Body of pancreas (tissue), 4 donors: Measurements from ENCODE around the gene ENO2. TPM values are rescaled to one million over a fixed set of nuclear protein-coding genes. Genes with fewer than 3 reads are reported as not detected.

Experiments used
- ATAC-seq: fragments of 150-250 bp; one replicate; pipeline ENCODE4 v1.9.1; 2016
- DNase-seq, 4 donors: peaks; one replicate each; pipeline ENCODE4 v3.0.0-alpha.2; 2019
- H3K27ac ChIP-seq, 4 donors: fragments of 200-600 bp; sonication (generic); 1 replicate in 3 of 4; 2 replicates in 1 of 4; pipeline versions ENCODE4 v1.5.1 to v1.6.1; 2016 to 2019; ENCODE audit warnings: mild to moderate bottlenecking in 1 of 4, mixed read lengths in 1 of 4, moderate library complexity in 1 of 4
- H3K27me3 ChIP-seq, 2 donors: fragments of 200-600 bp; sonication (generic); one replicate each; pipeline ENCODE4 v1.6.0; 2016; ENCODE audit warnings: mild to moderate bottlenecking in 1 of 2
- H3K36me3 ChIP-seq, 2 donors: fragments of 200-600 bp; sonication (generic); replicated peaks in 1 of 2; 2 replicates each; pipeline ENCODE4 v1.5.1; 2016; ENCODE audit warnings: low read depth in 2 of 2; ENCODE audit not compliant: insufficient read depth in 1 of 2
- H3K4me1 ChIP-seq: fragments of 200-600 bp; sonication (generic); one replicate; pipeline ENCODE4 v1.6.0; 2016
- H3K4me3 ChIP-seq, 2 donors: fragments of 200-600 bp; sonication (generic); 1 replicate in 1 of 2; 2 replicates in 1 of 2; pipeline ENCODE4 v1.5.1; 2016 to 2019
- H3K9me3 ChIP-seq, 3 donors: fragments of 200-600 bp; sonication (generic); 1 replicate in 2 of 3; 2 replicates in 1 of 3; pipeline ENCODE4 v1.5.1; 2016
- CTCF ChIP-seq, 7 experiments: fragments of 450-650 bp in 4 of 7; fragments of 200-600 bp in 3 of 7; sonication (generic) in 3 of 7; IDR thresholded peaks; one replicate each; pipeline ENCODE4 v1.5.1; 2016 to 2019; ENCODE audit warnings: antibody characterized with exemption in 7 of 7
- POLR2A ChIP-seq, 3 donors: fragments of 450-650 bp; IDR thresholded peaks; one replicate each; pipeline ENCODE4 v1.6.1; 2016; ENCODE audit warnings: antibody characterized with exemption in 3 of 3, mild to moderate bottlenecking in 2 of 3
- WGBS, 2 donors: methylation state at CpG; one replicate each; pipeline ENCODE4 v1.1.5; 2017; 5-methylcytosine and 5-hydroxymethylcytosine counted together
- intact Hi-C: fragments of 100-400 bp; cut with DNase I; formaldehyde crosslinking; loops from one replicate; pipeline ENCODE4 v1.15.1; 2023
- total RNA-seq, 2 donors: library from RNA; depleted of rRNA; stranded (reverse); fragments of >200 nt; gene quantifications; one replicate each; pipeline ENCODE4 v1.1.0, GENCODE V29; 2016

The ENO2 gene
- total RNA-seq, 2 donors from 2014 or later: 4.4 to 11.9 TPM

DNA sequence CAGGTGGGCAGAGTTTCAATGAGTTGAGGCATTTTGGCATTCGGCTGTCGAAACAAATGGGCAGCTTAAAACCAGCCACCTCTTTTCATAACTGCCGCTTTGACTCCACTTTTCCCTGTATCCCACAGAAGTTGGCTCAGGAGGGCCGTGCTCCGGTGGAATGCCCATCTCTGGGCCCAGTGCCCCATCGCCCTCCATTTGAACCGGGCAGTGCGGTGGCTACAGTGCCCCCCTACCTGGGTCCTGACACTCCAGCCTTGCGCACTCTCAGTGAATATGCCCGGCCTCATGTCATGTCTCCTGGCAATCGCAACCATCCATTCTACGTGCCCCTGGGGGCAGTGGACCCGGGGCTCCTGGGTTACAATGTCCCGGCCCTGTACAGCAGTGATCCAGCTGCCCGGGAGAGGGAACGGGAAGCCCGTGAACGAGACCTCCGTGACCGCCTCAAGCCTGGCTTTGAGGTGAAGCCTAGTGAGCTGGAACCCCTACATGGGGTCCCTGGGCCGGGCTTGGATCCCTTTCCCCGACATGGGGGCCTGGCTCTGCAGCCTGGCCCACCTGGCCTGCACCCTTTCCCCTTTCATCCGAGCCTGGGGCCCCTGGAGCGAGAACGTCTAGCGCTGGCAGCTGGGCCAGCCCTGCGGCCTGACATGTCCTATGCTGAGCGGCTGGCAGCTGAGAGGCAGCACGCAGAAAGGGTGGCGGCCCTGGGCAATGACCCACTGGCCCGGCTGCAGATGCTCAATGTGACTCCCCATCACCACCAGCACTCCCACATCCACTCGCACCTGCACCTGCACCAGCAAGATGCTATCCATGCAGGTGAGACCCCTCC, 24.2 kb downstream of the ENO2 start:
- H3K27ac ChIP-seq: peak overlapping the region; percentile 83 to 96 (median 86)
- TF ChIP-seq CTCF (IDR thresholded peaks at IDR 0.05) (no peak), POLR2A (IDR thresholded peaks at IDR 0.05) (no peak)
- WGBS, 2 donors: 71 to 74% methylated on average over 13 to 31 of the region's 32 CpGs
- H3K27me3 ChIP-seq: no peaks in the 10 kb centered on the region
- H3K4me1 ChIP-seq: peaks cover 38% of the 10 kb centered on the region
- H3K36me3 ChIP-seq: no peaks in the 10 kb centered on the region
- no peaks in the 10 kb centered on the region for H3K9me3 ChIP-seq
- intact Hi-C loops: no loop called here
- DNase-seq: peak in 1 of 4 donors; percentile 43
- ATAC-seq: no peak
- no peak overlapping the region for H3K4me3 ChIP-seq

GRCh38 chr12:6939191-6939540, 24.8 kb downstream of the ENO2 start:
- Histone ChIP-seq H3K9me3 (no peaks in the 10 kb centered on the region), H3K4me1 (peaks cover 38% of the 10 kb centered on the region), H3K27me3 (no peaks in the 10 kb centered on the region), H3K4me3 (no peak overlapping the region), H3K27ac (no peak overlapping the region), H3K36me3 (no peaks in the 10 kb centered on the region)
- TF ChIP-seq CTCF (IDR thresholded peaks at IDR 0.05): no peak
- no peak for TF ChIP-seq POLR2A (IDR thresholded peaks at IDR 0.05)
- intact Hi-C loops: no loop called here
- DNase-seq (no peak), ATAC-seq (no peak)
- 56% methylated on average over 2 of the region's 2 CpGs for WGBS, 2 donors

- intact Hi-C loops: no loop called here
- no peak overlapping the region for H3K4me3 ChIP-seq
- ATAC-seq (no peak), DNase-seq (no peak)
- H3K36me3 ChIP-seq: no peaks in the 10 kb centered on the region
- 78 to 81% methylated on average over 7 to 12 of the region's 12 CpGs for WGBS, 2 donors
- no peaks in the 10 kb centered on the region for H3K9me3 ChIP-seq
- TF ChIP-seq CTCF (IDR thresholded peaks at IDR 0.05): no peak
- no peak for TF ChIP-seq POLR2A (IDR thresholded peaks at IDR 0.05)
- peak overlapping the region in 1 of 4 donors; percentile 21 for H3K27ac ChIP-seq
- peaks cover 53% of the 10 kb centered on the region for H3K4me1 ChIP-seq
- no peaks in the 10 kb centered on the region for H3K27me3 ChIP-seq
Measured at GRCh38 chr12:6941267-6941666, 26.9 kb downstream of the ENO2 start.

DNA sequence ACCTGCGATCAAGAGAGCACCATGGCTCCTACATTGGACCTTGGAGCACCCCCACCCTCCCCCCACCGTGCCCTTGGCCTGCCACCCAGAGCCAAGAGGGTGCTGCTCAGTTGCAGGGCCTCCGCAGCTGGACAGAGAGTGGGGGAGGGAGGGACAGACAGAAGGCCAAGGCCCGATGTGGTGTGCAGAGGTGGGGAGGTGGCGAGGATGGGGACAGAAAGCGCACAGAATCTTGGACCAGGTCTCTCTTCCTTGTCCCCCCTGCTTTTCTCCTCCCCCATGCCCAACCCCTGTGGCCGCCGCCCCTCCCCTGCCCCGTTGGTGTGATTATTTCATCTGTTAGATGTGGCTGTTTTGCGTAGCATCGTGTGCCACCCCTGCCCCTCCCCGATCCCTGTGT, 27.4 kb downstream of the ENO2 start:
- peaks cover 52% of the 10 kb centered on the region for H3K4me1 ChIP-seq
- no peak for DNase-seq
- WGBS, 2 donors: 69 to 74% methylated on average over 12 of the region's 12 CpGs
- no peak for TF ChIP-seq CTCF (IDR thresholded peaks at IDR 0.05)
- TF ChIP-seq POLR2A (IDR thresholded peaks at IDR 0.05): no peak
- no peak overlapping the region for H3K27ac ChIP-seq
- no peaks in the 10 kb centered on the region for H3K27me3 ChIP-seq
- H3K9me3 ChIP-seq: no peaks in the 10 kb centered on the region
- intact Hi-C loops: no loop called here
- no peaks in the 10 kb centered on the region for H3K36me3 ChIP-seq
- H3K4me3 ChIP-seq: no peak overlapping the region
- no peak for ATAC-seq

GRCh38 chr12:6942331-6942665, 27.9 kb downstream of the ENO2 start:
- intact Hi-C loops: no loop called here
- peak in 1 of 4 donors; percentile 35 for DNase-seq
- WGBS, 2 donors: 79 to 92% methylated on average over 11 of the region's 11 CpGs

More at GRCh38 chr12:6942331-6942665, 27.9 kb downstream of the ENO2 start:
- H3K27ac ChIP-seq: peak overlapping the region in 3 of 4 donors; percentile 89 to 98 (median 96)
- no peaks in the 10 kb centered on the region for H3K27me3 ChIP-seq
- peaks cover 52% of the 10 kb centered on the region for H3K4me1 ChIP-seq
- ATAC-seq: no peak
- H3K4me3 ChIP-seq: no peak overlapping the region
- no peaks in the 10 kb centered on the region for H3K9me3 ChIP-seq
- H3K36me3 ChIP-seq: no peaks in the 10 kb centered on the region
- no peak for TF ChIP-seq CTCF (IDR thresholded peaks at IDR 0.05)
- no peak for TF ChIP-seq POLR2A (IDR thresholded peaks at IDR 0.05)
